Amniotic epithelial cell (primary cell): ENCODE measurements around the gene VTCN1.
"Not testable (repeated sequence)": the region's sequence is repeated elsewhere in the genome, so short reads cannot be mapped to it uniquely, and the experiment has no call there.

ENCODE experiments used
- DNase-seq: peaks from one replicate; pipeline ENCODE4 v3.0.0-alpha.2; 2010; ENCODE audit warnings: low read depth

The VTCN1 gene, protein sequence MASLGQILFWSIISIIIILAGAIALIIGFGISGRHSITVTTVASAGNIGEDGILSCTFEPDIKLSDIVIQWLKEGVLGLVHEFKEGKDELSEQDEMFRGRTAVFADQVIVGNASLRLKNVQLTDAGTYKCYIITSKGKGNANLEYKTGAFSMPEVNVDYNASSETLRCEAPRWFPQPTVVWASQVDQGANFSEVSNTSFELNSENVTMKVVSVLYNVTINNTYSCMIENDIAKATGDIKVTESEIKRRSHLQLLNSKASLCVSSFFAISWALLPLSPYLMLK

DNA sequence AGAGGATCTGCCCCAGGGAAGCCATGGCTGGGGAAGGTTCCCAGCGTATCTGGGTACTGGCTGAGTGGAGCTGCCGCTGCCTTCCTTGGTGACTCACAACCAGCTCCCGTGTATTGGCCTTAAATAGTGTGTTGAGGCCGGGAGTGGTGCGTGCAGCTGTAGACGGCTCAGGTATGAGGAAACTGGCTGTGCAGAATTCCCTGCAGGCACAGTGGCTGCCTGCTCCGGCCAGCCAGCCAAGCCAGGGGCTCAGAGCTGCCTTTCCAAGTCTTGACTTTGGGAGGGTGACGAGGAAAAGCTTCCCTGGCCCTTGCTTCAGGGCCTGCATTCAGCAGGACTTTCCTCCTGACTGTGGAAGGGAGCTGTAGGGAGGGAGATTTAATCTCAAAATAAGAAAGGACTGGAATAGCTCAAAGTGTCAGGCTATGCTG, at the start of gene VTCN1:
VTCN1 (minus strand) TSS at position 97 of the 431 bp plus-strand sequence; CDS start at position 25, 72 bp downstream.
- DNase-seq, result peak; percentile 5

DNA sequence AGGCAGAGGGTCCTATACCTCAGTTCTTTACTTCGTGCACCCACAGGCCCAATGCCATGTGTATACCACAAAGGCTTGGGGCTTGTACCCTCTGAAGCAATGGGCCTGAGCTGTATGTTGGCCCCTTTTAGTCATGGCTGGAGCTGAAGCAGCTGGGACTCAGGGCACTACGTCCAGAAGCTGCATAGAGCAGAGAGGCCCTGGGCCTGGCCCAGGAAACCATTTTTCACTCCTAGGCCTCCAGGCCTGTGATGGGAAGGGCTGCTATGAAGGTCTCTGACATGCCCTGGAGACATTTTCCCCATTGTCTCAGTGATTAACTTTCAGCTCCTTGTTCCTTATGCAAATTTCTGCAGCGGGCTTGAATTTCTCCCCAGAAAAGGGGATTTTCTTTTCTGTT, 48.1 kb upstream of the VTCN1 start:
- DNase-seq, result no peak

DNA sequence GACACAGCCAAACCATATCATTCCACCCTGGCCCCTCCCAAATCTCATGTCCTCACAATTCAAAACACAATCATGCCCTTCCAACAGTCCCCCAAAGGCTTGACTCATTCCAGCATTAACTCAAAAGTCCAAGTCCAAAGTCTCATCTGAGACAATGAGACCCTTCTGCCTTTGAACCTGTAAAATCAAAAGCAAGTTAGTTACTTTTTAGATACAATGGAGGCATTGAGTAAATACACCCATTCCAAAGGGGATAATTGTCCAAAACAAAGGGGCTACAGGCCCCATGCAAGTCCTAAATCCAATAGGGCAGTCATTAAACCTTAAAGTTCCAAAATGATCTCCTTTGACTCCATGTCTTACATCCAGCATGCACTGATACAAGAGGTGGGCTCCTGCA, 47.3 kb upstream of the VTCN1 start:
- DNase-seq, result not testable (repeated sequence)

DNA sequence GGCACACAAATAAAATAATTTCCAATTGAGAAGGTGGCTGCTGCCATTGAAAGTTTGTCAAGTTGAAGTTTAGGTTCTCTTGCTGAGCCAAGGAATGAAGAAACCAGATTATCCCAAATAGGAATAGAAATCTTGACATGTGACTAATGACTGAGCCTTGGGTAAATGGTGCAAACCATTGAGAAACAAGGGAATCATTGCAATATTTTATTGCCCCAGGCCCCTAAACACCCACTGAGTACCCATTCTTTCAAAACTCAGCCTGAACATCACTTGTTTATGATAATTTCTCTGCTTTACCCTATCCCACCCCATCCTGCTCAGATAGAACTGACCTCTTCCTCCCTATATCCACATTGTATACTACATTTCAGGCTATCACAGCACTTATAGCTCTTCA, 46.6 kb upstream of the VTCN1 start:
- DNase-seq, result no peak

DNA sequence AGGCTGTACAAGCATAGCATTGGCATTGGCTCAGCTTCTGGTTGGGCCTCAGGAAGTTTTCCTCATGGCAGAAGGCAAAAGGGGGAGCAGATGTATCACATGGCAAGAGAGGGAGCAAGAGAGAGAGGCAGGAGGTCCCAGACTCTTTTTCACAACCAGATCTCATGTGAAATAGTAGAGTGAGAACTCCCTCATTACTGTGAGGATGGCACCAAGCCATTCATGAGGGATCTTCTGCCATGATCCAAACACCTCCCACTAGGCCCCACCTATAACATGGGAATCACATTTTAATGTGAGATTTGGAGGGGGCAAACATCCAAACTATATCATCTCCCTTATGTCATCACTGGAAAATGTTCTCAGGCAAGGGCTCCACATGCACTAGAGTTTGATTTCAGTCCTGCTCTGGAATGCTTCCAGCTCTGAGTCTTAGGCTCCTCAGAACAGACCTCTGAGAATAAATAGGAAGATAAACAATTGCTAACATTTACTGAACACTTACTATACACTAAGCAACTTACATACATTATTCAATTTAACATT, 39.4 kb upstream of the VTCN1 start:
- no peak for DNase-seq

DNA sequence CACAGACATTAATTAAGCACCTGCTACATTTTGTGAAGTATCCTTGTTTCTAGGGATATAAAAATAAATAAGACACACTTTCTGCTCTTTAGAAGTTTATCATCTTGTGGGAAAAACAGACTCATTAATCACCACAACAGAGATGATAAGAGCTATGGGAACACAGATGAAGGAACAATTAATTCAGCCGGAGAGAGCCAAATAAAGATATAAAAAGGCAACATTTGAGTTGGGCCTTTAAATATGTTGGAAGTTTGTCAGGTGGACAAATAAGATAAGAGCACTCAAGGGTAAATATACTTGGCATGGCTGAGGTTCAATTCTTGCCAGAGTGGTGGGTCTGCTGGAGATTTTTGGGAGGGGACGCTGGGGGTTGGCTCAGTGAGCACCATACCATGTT, 34.2 kb upstream of the VTCN1 start:
- peak; percentile 2 for DNase-seq

DNA sequence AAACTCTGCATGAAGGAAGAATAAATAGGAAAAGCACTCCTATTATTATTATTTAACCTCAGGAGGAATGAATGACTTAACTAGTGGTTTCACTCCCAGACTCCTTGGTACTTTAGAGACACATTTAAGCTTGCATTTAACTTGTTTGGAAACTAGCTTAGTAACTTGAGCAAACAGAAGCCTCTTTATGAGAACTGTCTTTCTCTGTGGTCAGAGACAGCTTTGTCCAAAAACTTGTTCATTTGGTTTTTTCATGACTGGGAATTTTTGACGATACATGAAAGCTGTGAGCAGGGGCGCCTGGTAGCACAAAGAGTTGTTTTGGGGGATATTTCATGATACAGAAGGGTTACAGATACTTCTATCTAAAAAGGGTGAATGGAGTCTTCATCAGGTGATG, 33.6 kb upstream of the VTCN1 start:
- no peak for DNase-seq

DNA sequence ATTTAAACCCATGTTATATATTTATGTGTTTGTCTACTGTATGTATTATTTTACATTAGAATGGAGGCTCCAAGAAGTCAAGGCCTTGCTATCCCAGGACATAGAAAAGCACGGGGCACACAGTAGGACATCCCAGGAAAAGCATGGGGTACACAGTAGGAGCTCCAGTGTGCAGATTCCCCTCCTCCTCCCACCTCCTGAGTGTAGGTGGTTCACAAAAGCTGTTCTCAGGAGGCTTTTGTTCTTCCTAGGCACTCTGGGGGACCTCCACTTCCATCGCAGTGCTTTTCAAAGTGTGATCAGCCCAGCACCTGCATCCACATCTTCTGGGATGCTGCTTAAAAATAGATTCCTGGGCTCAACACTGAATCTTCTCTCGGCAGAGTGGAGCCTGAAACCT, 30.8 kb upstream of the VTCN1 start:
- DNase-seq, result no peak

DNA sequence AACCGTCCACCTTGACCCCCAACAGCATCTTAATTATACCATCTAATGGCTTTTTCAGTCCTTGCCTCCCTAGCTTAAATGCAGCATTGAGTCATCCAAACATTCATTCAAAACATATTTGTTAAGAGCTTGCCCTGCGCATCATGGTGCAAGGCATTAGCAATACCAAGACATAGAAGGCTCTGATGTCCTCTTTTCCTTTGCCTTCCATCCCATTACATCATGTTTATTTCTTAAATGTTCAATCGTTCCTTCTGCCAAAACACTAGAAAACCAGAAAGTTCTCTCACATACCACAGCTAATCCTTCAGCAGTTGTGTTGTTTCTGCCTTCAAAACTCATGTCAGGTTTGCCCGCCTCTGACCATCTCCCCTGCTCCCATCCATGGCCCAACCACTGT, 29.8 kb upstream of the VTCN1 start:
- no peak for DNase-seq

DNA sequence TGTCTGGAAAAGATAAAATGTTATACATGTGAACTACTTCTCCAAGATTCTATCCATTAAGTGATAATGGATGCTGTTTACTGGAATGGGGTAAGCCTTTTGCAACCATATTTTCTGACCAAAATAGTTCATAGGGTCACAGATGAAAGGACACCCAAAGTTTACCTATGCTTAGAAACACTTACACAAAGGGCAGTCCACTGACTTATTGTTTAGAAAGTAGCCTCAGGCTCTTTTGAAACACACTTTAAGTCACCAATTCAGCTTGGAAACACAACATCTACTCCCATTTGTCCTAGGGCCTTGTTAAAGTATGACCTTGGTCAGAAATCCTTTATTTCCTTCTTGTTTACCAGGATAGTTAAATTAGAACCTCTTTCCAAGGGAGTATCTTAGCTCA, 28.7 kb upstream of the VTCN1 start:
- no peak for DNase-seq

DNA sequence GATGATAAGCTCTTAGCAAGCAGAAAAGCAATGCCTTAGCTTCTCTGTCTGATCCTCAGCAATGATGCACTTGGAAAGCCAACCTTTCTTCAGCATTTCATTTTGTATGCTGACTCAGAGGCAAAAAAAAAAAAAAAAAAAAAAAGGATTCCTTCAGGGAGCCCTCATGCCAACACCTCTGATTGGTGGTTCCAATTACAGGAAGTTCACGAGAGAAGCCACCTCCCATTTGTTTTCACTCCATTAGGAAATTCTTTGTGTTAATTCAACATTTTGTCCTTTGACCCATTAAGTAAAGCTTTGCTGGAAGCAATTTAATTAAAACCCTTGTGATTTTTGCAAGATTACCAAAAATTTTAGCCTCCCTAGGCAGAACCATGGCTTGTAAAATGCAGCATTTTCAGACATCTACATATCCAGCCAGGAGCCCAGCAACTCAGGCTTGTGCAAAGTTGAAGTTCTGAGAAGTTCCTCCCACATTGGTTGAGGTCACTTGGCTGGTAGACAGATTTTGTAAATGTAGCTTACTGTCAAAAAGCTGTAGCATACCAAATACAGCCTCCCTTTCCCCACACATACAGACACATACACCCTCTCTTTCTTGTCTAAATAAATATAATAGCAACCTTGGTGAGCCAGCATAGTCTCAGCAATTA, 27.1 kb upstream of the VTCN1 start:
- no peak for DNase-seq

DNA sequence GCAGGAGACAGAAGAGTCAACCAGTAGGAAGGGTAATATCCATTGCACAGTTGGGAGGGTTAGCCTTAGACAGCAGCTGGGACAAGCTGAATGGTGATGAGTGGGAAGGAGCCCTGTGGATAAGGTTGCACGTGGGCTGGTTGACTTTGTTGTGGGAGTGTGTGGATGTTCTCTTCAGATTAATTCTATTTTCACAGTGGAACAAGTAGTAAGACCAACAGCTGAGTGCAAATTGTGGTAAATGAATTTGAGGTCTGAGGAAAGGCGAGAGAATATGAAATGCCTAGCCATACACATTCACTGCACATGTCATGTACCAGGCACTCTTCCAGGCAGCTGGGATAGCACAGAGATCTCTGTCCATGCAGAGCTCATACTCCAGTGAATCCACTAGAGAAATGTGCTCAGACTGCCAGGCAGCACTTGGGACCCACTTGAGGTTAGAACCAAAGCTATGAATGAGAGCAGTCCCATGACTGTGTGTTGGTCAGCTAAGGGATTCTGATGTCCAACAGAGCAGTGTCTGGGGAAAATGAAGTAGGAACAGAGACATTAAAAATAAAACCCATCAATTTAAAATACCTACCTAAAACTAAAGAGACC, 25.2 kb upstream of the VTCN1 start:
- no peak for DNase-seq

DNA sequence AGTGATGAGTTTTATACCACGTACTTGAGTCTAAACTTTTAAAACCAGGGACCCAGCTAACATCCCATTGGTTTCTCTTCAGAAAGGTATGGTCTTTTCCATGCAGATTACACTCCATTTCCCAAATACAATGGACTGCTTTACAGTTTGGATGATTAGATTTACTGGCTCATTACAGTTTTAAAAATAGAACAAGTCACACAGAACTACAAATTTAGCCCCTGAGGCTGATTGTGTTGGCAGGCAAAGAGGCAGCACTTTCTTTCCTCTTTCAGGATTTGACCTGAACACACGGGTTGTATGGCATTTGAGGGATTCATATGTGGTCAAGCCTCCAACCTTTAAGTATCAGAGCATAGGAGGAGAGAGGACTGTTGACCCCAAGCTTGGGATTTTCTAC, 21.8 kb upstream of the VTCN1 start:
- no peak for DNase-seq

DNA sequence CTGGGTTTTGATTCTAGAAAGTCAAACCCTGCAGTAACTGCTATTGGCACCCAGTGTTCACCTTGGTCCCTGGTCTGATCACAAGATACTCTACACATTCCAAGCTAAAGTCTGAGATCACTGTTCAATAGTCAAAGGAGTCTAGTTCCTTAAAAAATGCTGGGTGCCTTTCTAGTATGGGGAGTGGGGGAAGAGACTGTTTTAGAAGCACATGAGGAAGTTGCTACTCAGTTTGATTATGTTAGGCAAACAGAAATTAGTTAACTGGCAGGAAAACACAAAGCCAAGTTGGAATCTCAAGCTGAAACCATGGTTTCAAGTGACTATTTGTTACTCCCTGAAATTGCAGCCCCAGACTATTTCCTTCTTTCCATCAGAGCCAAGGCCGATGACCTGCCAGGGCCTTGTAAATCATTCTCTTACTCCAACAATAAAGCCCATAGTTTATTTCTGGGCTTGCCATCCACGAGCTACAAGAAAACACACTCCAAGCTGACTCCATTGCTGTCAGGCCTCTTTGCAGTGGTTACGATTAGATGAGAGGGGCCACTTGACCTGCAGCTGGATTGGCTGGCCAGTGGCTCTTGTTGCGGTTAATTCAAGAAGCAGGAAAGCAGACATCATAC, 21.1 kb upstream of the VTCN1 start:
- no peak for DNase-seq

DNA sequence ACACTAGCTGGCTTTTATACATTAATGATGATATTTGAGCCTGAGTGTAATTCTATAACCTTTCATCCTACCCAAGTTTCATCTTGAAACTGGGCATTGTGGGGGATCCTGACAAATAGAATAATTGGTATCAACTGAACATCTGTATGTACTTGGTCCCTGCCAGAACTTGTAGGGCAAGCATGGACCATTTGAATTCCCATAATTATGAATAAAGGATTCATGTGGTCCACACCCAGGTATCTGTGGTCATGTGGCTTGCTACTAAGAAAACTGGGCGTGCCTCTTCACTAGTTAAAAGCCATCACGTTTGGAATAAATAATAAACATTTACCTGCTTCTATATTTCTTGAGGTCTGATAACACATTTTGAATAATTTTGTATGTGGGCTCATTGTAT, 20.6 kb upstream of the VTCN1 start:
- no peak for DNase-seq

DNA sequence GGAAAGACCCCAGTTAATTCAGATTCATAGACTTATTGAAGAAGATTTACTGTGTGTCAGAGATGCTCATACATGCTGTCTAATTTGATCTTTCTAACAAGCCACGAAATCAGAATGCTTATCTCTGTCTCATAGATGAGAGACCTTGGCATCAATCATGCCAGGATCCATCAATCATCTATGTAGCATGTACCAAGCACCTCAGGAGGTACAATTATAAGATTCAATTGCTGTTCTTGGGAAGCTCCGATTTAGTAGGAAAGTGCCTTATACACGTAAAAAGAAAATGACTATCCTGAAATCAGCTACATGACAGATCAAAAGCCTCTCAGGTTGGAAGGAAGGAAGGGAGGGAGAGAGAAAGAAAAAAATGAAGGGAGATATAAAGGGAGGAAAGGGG, 18.5 kb upstream of the VTCN1 start:
- no peak for DNase-seq

DNA sequence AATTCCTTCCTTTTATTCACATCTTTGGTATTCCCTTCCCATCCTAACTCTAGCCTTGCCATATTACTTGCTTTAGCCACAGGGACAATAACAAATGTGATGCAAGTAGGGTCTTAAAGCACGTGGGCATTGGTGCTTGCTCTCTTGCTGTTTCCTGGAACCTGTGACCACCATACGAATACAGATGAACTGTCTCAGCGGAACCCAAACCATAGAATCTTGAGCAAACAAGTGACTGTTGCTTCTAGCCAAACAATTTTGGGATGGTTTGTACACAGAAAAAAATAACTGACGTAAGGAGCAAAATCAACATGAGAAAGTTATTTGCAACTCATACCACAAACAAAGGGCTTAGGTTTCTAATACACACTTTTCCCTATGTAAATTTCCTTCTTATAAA, 15.2 kb upstream of the VTCN1 start:
- DNase-seq, result no peak

DNA sequence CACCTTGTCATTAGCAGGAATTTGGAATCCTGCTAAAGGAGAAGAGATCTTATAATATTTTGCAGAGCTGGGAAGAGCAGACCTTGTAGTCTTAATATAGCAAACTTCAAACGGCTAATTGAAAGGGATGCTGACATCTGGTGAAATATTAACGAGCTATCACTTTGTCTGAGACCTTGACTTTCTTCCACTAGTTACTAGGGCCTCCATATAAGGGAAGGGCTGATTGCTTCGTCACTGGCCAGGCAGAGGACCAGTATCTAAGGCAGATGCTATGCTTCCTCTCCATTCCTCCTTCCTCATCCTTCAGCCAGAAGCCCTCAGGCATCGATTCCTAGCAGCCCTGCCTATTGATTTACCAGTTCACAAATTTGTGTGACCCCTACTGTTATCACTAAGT, 6.0 kb upstream of the VTCN1 start:
- no peak for DNase-seq

DNA sequence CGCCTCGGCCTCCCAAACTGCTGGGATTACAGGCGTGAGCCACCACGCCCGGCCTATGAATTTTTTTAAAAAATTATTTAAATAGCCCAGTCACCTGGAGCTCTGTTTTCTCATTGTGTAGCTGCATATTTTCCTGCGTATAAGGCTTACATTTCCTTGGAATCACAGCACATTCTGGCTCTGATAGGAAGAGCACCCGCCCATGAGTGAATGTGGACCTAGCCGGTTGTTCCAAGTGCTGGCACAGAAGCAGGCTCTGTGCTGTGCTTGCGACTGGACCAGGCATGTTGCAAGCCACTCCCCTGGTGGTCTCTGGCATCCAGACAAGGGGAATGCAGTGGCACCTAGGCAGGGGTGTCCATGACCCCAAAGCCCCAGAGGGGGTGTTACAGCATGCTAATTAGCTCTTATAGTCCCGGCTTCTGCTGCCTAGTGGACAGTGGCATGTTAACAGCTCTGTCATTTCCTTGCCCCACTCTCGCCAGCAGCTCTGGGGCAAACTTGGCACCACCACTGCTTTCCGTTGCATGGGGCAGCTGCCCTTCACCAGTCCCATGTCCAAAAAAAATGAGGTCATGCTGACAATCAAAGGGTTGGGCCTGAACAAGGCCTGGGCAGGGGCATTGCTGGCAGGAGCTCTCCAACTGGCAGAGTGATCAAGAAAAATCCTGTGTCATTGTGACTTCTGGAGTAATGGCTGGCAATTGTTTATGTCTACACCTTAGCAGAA, 5.2 kb upstream of the VTCN1 start:
- no peak for DNase-seq

DNA sequence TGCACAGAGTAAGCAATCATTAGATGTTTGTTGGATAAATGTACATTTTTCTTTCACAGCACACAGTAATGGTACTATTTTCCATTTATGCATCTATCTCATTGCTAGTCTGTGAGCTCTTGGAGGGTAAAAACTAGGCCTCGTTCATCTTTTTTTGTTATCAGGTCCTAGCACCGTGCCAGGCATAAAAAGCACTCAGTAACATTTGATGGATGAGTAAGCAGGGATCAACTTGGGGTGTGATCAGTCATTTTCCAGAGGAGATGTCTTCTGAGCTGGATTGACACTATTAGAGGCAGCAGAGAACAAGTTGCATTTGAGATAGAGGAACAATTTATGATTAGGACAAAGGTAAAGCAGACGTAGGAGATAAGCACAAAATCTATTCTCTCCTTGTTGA, 4.3 kb upstream of the VTCN1 start:
- no peak for DNase-seq

DNA sequence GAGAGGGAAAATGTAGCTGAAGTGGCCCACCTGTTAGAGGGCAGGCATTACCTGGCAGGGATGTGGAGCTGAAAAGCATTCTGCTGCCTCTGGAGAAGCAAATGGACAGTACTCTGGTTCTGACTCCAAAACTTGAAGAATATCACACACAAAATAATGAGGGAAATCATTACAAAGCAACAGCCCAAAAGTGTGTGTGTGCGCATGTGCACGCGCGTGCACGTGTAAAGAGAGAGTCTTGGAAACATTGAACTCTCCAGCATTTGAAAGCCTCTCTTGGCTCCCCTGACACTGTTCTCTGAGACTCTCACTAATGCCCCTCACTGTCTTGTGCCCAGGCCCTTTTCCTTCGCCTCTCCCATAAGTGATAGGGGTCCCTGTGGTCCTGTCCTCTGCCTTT, 2.3 kb upstream of the VTCN1 start:
- DNase-seq, result no peak

DNA sequence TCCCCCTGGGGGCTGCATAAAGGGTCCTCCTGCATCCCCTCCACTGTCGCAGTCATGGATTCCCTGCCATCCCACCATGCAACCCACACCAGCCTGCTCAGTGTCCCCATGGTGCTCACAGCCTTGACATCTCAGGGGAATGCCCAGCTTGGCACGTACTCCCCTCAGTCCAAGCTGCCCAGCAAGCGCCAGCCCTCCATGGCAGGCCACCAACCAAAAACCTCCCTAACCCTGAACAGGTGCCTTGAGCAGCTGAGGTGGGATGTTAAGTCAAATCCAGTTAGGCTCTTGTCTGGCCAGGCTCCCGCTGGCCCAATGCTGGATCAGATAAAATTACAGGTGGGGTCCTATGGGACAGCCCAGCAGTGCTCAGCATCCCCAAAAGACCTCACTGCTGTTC, 341 bp downstream of the VTCN1 start:
- DNase-seq, result no peak
